ENCODE measurements around the gene PRSS48. TPM values are rescaled to one million over a fixed set of nuclear protein-coding genes. Genes with fewer than 3 reads are reported as not detected.
"Not testable (repeated sequence)": the region's sequence is repeated elsewhere in the genome, so short reads cannot be mapped to it uniquely, and the experiment has no call there.

The PRSS48 gene
- total and polyA plus RNA-seq, 2 of the 4 experiments (the other 2 are of a cell fraction), result not detected

DNA sequence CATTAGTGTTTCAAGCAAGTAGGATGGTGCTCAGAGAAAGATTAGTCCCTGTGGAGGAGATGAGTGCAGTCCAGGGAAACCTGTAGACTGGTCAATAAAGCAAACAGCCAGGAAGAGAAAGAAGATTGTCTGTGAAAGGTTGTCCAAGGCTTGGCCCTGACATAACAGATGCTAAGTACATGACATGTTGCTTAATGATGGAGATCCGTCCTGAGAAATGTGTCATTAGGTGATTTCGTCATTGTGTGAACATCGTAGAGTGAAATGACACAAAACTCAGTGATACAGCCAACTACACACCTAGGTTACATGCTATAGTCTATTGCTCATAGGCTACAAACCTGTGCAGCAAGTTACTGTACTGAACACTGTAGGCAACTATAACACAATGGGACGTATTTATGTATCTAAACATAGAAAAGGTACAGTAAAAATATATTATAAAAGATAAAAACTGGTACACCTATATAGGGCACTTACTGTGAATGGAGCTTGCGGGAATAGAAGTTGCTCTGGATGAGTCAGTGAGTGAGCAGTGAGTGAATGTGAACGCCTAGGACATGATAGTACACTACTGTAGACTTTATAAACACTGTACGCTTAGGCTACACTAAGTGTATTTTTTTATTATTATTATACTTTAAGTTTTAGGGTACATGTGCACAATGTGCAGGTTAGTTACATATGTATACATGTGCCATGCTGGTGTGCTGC lies 9.0 kb upstream of the PRSS48 start:
- no peak for TF ChIP-seq FOS (IDR thresholded peaks at IDR 0.05; ENCODE audit: low read depth, low read length)
- TF ChIP-seq CEBPB (IDR thresholded peaks at IDR 0.05; ENCODE audit: low read depth, low read length), result 0 out of 2 replicates have a peak, but pooled peaks have one; percentile 7
- no peak for TF ChIP-seq POLR2A (IDR thresholded peaks at IDR 0.05; ENCODE audit: low read depth, low read length)
- TF ChIP-seq, protein P1, sequence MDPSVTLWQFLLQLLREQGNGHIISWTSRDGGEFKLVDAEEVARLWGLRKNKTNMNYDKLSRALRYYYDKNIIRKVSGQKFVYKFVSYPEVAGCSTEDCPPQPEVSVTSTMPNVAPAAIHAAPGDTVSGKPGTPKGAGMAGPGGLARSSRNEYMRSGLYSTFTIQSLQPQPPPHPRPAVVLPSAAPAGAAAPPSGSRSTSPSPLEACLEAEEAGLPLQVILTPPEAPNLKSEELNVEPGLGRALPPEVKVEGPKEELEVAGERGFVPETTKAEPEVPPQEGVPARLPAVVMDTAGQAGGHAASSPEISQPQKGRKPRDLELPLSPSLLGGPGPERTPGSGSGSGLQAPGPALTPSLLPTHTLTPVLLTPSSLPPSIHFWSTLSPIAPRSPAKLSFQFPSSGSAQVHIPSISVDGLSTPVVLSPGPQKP (IDR thresholded peaks at IDR 0.05; ENCODE audit: borderline replicate concordance, low read depth, low read length), result no peak
- TF ChIP-seq MAFK (IDR thresholded peaks at IDR 0.05; ENCODE audit: low read depth, low read length), result no peak
- TF ChIP-seq MXI1 (IDR thresholded peaks at IDR 0.05; ENCODE audit: borderline replicate concordance, low read depth, low read length), result no peak
- Histone ChIP-seq H3K79me1 (ENCODE audit: low read depth in 1 of 2, low read length in 2 of 2) (no peaks in the 10 kb centered on the region; a peak in 1 of 4 replicates), H3K18ac (ENCODE audit: low read depth, low read length) (no peak overlapping the region), H3K4me3 (ENCODE audit: insufficient read depth, low read depth, low read length) (no peak overlapping the region), H3K27ac (ENCODE audit: insufficient read depth, low read length) (no peak overlapping the region), H2BK120ac (ENCODE audit: low read depth, low read length) (no peak overlapping the region), H2BK5ac (ENCODE audit: low read depth, low read length, poor library complexity, severe bottlenecking) (no peak overlapping the region), H2AK5ac (ENCODE audit: low read depth, low read length) (no peak overlapping the region), H3K4me1 (ENCODE audit: control insufficient read depth, insufficient read depth, low read length) (no peaks in the 10 kb centered on the region), H2BK15ac (ENCODE audit: low read depth, low read length) (no peak overlapping the region), H3K27me3 (ENCODE audit: control insufficient read depth, insufficient read depth, low read length) (no peaks in the 10 kb centered on the region), H4K8ac (ENCODE audit: low read depth in 2 of 2, low read length in 2 of 2) (no peak overlapping the region), H3K9ac (ENCODE audit: low read depth, low read length) (no peak overlapping the region), H3K4me2 (ENCODE audit: low read depth, low read length) (no peak overlapping the region), H3K36me3 (ENCODE audit: control insufficient read depth, insufficient read depth, low read length) (no peaks in the 10 kb centered on the region), H2AK9ac (replicated peaks; ENCODE audit: low read depth, low read length, poor library complexity) (no peak overlapping the region), H3K4ac (ENCODE audit: low read depth, low read length) (no peak overlapping the region), H4K5ac (ENCODE audit: low read depth, low read length) (no peak overlapping the region), H3K9me3 (ENCODE audit: control insufficient read depth, insufficient read depth, low read length) (no peaks in the 10 kb centered on the region), H2BK20ac (ENCODE audit: low read depth, low read length) (no peak overlapping the region), H3K23ac (ENCODE audit: low read depth, low read length) (no peak overlapping the region), H4K91ac (ENCODE audit: insufficient read depth, low read depth, low read length) (no peak overlapping the region), H2AFZ (replicated peaks; ENCODE audit: low read length, poor library complexity) (no peak overlapping the region), H3K14ac (replicated peaks; ENCODE audit: low read depth, low read length) (no peak overlapping the region), H4K20me1 (ENCODE audit: insufficient read depth, low read length) (no peaks in the 10 kb centered on the region), H3K9me1 (ENCODE audit: insufficient read depth, low read length) (no peaks in the 10 kb centered on the region), H3K56ac (ENCODE audit: extremely low read depth, insufficient read depth, low read length) (no peak overlapping the region)
- ChIA-PET CTCF (interaction anchor here (0.6 to 2.0 kb wide), 2 partner anchors 9 to 240 kb away, joined by 4 to 8 read pairs; partner anchors contain the start of gene PRSS48), POLR2A (ENCODE audit: unreplicated experiment) (no interaction called here)
- whole genome bisulfite sequencing, 2 experiments (ENCODE audit: extremely low coverage in 2 of 2, insufficient read length in 1 of 2), result no CpG with 5 or more reads among the region's 7 CpGs
- ATAC-seq (ENCODE audit: low read depth) (no peak), DNase-seq (peak; percentile 41)
- in situ Hi-C loops (cut with MboI; ENCODE audit: low sequenced_read_pairs), result no loop called here
- intact Hi-C loops (cut with micrococcal nuclease), result no loop called here
- BruUV-seq (replicated peaks), result no TSS peak
- dilution Hi-C loops (cut with HindIII; ENCODE audit: low sequenced_read_pairs, unreplicated experiment), result no loop called here

DNA sequence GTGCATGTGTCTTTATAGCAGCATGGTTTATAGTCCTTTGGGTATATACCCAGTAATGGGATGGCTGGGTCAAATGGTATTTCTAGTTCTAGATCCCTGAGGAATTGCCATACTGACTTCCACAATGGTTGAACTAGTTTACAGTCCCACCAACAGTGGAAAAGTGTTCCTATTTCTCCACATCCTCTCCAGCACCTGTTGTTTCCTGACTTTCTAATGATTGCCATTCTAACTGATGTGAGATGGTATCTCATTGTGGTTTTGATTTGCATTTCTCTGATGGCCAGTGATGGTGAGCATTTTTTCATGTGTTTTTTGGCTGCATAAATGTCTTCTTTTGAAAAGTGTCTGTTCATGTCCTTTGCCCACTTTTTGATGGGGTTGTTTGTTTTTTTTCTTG lies 8.1 kb upstream of the PRSS48 start:
- H2BK5ac ChIP-seq (ENCODE audit: low read depth, low read length, poor library complexity, severe bottlenecking); H3K27ac ChIP-seq (ENCODE audit: insufficient read depth, low read length); BruUV-seq (replicated peaks); H2AK9ac ChIP-seq (replicated peaks; ENCODE audit: low read depth, low read length, poor library complexity); H3K27me3 ChIP-seq (ENCODE audit: control insufficient read depth, insufficient read depth, low read length); H3K79me1 ChIP-seq (ENCODE audit: low read depth in 1 of 2, low read length in 2 of 2); H2BK20ac ChIP-seq (ENCODE audit: low read depth, low read length); intact Hi-C loops (cut with micrococcal nuclease); CTCF ChIA-PET; H2BK120ac ChIP-seq (ENCODE audit: low read depth, low read length); H3K9ac ChIP-seq (ENCODE audit: low read depth, low read length); POLR2A ChIA-PET (ENCODE audit: unreplicated experiment); H2AFZ ChIP-seq (replicated peaks; ENCODE audit: low read length, poor library complexity); H3K4me3 ChIP-seq (ENCODE audit: insufficient read depth, low read depth, low read length); H3K4ac ChIP-seq (ENCODE audit: low read depth, low read length); H4K8ac ChIP-seq (ENCODE audit: low read depth in 2 of 2, low read length in 2 of 2); H4K20me1 ChIP-seq (ENCODE audit: insufficient read depth, low read length); H4K5ac ChIP-seq (ENCODE audit: low read depth, low read length); H4K91ac ChIP-seq (ENCODE audit: insufficient read depth, low read depth, low read length); H3K9me3 ChIP-seq (ENCODE audit: control insufficient read depth, insufficient read depth, low read length); H3K4me1 ChIP-seq (ENCODE audit: control insufficient read depth, insufficient read depth, low read length); H3K36me3 ChIP-seq (ENCODE audit: control insufficient read depth, insufficient read depth, low read length); H3K14ac ChIP-seq (replicated peaks; ENCODE audit: low read depth, low read length); DNase-seq; H3K9me1 ChIP-seq (ENCODE audit: insufficient read depth, low read length); H3K56ac ChIP-seq (ENCODE audit: extremely low read depth, insufficient read depth, low read length); ATAC-seq (ENCODE audit: low read depth); H3K23ac ChIP-seq (ENCODE audit: low read depth, low read length); H3K18ac ChIP-seq (ENCODE audit: low read depth, low read length); H3K4me2 ChIP-seq (ENCODE audit: low read depth, low read length); in situ Hi-C loops (cut with MboI; ENCODE audit: low sequenced_read_pairs); H2BK15ac ChIP-seq (ENCODE audit: low read depth, low read length); dilution Hi-C loops (cut with HindIII; ENCODE audit: low sequenced_read_pairs, unreplicated experiment); H2AK5ac ChIP-seq (ENCODE audit: low read depth, low read length): not testable (repeated sequence)

Data from IMR-90 (cell line).